Activated CD8-positive, alpha-beta T cell treated with anti-CD3 and anti-CD28 coated beads for 36 hours (primary cell): ENCODE data around the gene CBFA2T3. TPM values are rescaled to one million over a fixed set of nuclear protein-coding genes. Genes with fewer than 3 reads are reported as not detected.

ENCODE experiments used
- ATAC-seq: fragments of 200-7000 bp; cut with Tn5 transposase; one replicate; pipeline ENCODE4 v1.10.0; 2021; ENCODE audit warnings: mild to moderate bottlenecking, moderate library complexity
- CTCF ChIA-PET: fragments of 350-600 bp; sonication (Branson Sonifier 250); formaldehyde crosslinking; loops from one replicate; lab custom pipeline; 2021; ENCODE audit warnings: antibody characterized with exemption; lab: Charles Lee
- POLR2A ChIA-PET: fragments of 350-600 bp; sonication (Branson Sonifier 250); formaldehyde crosslinking; loops from one replicate; lab custom pipeline; 2021; ENCODE audit warnings: antibody characterized with exemption; lab: Charles Lee
- DNase-seq: peaks from one replicate; pipeline ENCODE4 v3.0.0-alpha.2; 2020
- H3K27ac Mint-ChIP-seq: one replicate; pipeline ENCODE4 v1.8.0; 2021; ENCODE audit warnings: mild to moderate bottlenecking, mixed read lengths
- H3K27me3 Mint-ChIP-seq: one replicate; pipeline ENCODE4 v1.8.0; 2021; ENCODE audit warnings: mixed read lengths
- H3K36me3 Mint-ChIP-seq: one replicate; pipeline ENCODE4 v1.8.0; 2021; ENCODE audit warnings: low read depth, mixed read lengths
- H3K4me1 Mint-ChIP-seq: one replicate; pipeline ENCODE4 v1.8.0; 2021; ENCODE audit warnings: low read depth, mixed read lengths
- H3K4me3 Mint-ChIP-seq: one replicate; pipeline ENCODE4 v1.8.0; 2021; ENCODE audit warnings: mild to moderate bottlenecking, moderate library complexity, mixed read lengths
- H3K9me3 Mint-ChIP-seq: one replicate; pipeline ENCODE4 v1.8.0; 2021; ENCODE audit warnings: mixed read lengths
- CTCF ChIP-seq: fragments of 200-600 bp; IDR thresholded peaks from one replicate; pipeline ENCODE4 v1.8.0; 2022; ENCODE audit warnings: antibody characterized with exemption, mild to moderate bottlenecking
- intact Hi-C: fragments of 100-400 bp; cut with micrococcal nuclease; formaldehyde crosslinking; loops from one replicate; pipeline ENCODE4 v1.10.0; 2022
- total RNA-seq, 2 experiments: library from RNA; stranded (reverse); gene quantifications; one replicate each; pipeline ENCODE4 v1.2.3, GENCODE V29; 2021

Gene CBFA2T3
- total RNA-seq, 2 experiments from 2014 or later, result 0.14 to 0.34 TPM

GRCh38 chr16:88881007-88881615, 95.9 kb downstream of the CBFA2T3 start:
- Mint-ChIP-seq H3K27ac (no peak overlapping the region), H3K27me3 (no peaks in the 10 kb centered on the region), H3K4me3 (no peak overlapping the region), H3K36me3 (no peaks in the 10 kb centered on the region), H3K4me1 (no peaks in the 10 kb centered on the region), H3K9me3 (no peaks in the 10 kb centered on the region)
- POLR2A ChIA-PET, result interaction anchor here (0.7 kb wide), 1 partner anchor 17 kb away, joined by 3 read pairs; no protein-coding TSS in a partner anchor
- TF ChIP-seq CTCF, result no peak
- CTCF ChIA-PET, result no interaction called here
- intact Hi-C loops, result no loop called here
- no peak for DNase-seq
- ATAC-seq, result no peak

DNA sequence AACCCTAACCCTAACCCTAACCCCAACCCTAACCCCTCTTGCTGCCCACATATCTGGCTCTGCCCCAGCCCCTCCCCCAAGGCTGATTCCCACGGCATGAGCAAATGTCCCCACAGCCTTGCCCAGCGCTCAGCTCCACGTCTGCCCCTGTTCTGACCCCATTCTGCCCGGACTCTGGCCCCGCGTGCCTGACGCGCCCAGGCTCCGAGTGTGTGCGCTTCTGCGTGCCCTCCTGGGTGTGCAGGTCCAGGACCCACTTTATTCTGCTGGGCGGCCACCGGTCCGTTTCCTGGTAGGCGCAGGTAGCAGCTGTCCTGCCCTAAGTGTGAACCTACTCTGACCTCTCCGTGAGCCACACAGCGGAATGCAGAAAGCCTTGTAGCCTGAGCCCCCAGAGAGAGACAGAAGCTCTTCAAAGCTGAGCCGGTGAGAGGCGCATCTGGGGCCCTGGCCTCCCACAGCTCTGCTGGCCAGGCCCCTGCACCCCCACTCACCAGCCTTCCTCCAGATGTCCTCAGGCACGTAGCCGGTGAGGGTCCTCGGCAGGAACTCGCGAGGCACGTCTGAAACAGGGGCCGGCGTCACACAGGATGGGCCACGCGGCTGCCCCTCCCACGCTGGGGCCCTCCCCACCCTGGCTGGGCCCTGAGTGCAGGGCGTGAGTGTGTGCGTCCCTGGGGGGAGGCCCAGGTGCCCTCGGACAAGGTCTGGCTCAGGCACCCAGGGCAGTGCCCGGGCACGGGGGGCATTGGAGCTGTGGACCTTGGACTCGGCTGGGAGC, 96.6 kb downstream of the CBFA2T3 start:
- no peak for TF ChIP-seq CTCF
- ChIA-PET POLR2A (no interaction called here), CTCF (no interaction called here)
- no peaks in the 10 kb centered on the region for H3K36me3 Mint-ChIP-seq
- H3K4me1 Mint-ChIP-seq, result no peaks in the 10 kb centered on the region
- no peak overlapping the region for H3K4me3 Mint-ChIP-seq
- ATAC-seq (no peak), DNase-seq (no peak)
- H3K27me3 Mint-ChIP-seq, result no peaks in the 10 kb centered on the region
- intact Hi-C loops, result no loop called here
- H3K9me3 Mint-ChIP-seq, result no peaks in the 10 kb centered on the region
- no peak overlapping the region for H3K27ac Mint-ChIP-seq

GRCh38 chr16:88879788-88880055, 97.3 kb downstream of the CBFA2T3 start:
- no peak for DNase-seq
- H3K4me1 Mint-ChIP-seq, result no peaks in the 10 kb centered on the region
- CTCF ChIA-PET, result no interaction called here
- H3K36me3 Mint-ChIP-seq, result no peaks in the 10 kb centered on the region
- H3K9me3 Mint-ChIP-seq, result no peaks in the 10 kb centered on the region
- H3K27ac Mint-ChIP-seq, result no peak overlapping the region
- H3K27me3 Mint-ChIP-seq, result no peaks in the 10 kb centered on the region
- TF ChIP-seq CTCF, result no peak
- intact Hi-C loops, result no loop called here
- H3K4me3 Mint-ChIP-seq, result no peak overlapping the region
- POLR2A ChIA-PET, result no interaction called here
- ATAC-seq, result no peak

DNA sequence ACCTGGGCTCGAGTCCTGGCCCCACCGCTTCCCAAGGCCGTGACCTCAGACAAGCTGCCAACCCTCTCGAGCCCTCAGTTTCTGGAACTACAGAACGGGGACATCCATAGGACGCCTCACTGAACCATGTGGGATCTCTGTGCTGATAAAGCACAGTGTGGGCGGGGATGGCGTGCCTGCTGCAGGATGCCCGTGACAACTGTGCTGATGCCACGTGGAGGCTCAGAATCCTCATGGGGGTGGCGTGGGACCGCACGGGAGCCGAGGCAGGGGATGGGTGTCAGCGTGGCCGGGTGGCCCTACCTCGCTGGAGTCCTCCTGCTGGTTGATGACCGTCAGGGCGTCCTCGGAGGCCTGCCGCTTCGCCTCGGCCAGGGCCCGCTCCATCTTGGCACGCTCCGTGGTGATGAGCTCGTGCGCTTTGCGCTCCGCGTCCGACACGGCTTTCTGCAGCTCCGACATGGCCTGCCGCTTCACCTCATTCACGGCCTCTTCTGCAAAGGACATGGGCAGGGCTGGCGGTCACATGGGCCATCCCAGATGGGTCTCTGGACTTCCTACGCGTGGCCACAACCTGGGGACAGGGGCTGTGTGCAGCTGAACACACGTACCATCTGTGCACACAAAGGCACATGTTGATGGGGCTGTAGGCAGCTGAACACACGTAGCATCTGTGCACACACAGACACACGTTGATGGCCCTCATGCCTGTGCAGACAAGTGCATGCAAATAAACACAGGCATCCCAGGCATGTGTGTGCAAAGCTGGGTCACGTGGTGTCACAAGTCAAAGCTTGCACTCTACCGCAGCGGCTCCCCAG, 97.8 kb downstream of the CBFA2T3 start:
- no peaks in the 10 kb centered on the region for H3K9me3 Mint-ChIP-seq
- POLR2A ChIA-PET, result no interaction called here
- no peaks in the 10 kb centered on the region for H3K4me1 Mint-ChIP-seq
- DNase-seq (no peak), ATAC-seq (no peak)
- no peak overlapping the region for H3K27ac Mint-ChIP-seq
- H3K27me3 Mint-ChIP-seq, result no peaks in the 10 kb centered on the region
- CTCF ChIA-PET, result no interaction called here
- TF ChIP-seq CTCF, result no peak
- intact Hi-C loops, result no loop called here
- no peaks in the 10 kb centered on the region for H3K36me3 Mint-ChIP-seq
- no peak overlapping the region for H3K4me3 Mint-ChIP-seq

- H3K27ac Mint-ChIP-seq, result no peak overlapping the region
- DNase-seq (no peak), ATAC-seq (no peak)
- intact Hi-C loops, result no loop called here
- CTCF ChIA-PET, result no interaction called here
- H3K27me3 Mint-ChIP-seq, result no peaks in the 10 kb centered on the region
- TF ChIP-seq CTCF, result no peak
- H3K36me3 Mint-ChIP-seq, result no peaks in the 10 kb centered on the region
- POLR2A ChIA-PET, result no interaction called here
- no peak overlapping the region for H3K4me3 Mint-ChIP-seq
- no peaks in the 10 kb centered on the region for H3K9me3 Mint-ChIP-seq
- no peaks in the 10 kb centered on the region for H3K4me1 Mint-ChIP-seq
These were observed 98.7 kb downstream of the CBFA2T3 start for GRCh38 chr16:88878356-88878755.
